Smooth muscle cell (in vitro differentiated cells): Measurements from ENCODE around the gene CWC25. TPM values are rescaled to one million over a fixed set of nuclear protein-coding genes. Genes with fewer than 3 reads are reported as not detected.

ENCODE experiments used
- DNase-seq: peaks from one replicate; lab custom pipeline; 2025; ENCODE audit not compliant: unreplicated experiment; lab: John Stamatoyannopoulos, UW
- H2AFZ ChIP-seq: fragments of 200-600 bp; sonication (generic); 2 replicates; pipeline ENCODE4 v1.6.0; 2016; ENCODE audit warnings: antibody characterized with exemption, low read depth, mild to moderate bottlenecking
- H3F3A ChIP-seq: fragments of 200-600 bp; sonication (generic); 2 replicates; pipeline ENCODE4 v1.6.0; 2017; ENCODE audit warnings: antibody characterized with exemption, low read depth
- H3K27ac ChIP-seq: fragments of 200-600 bp; sonication (generic); 2 replicates; pipeline ENCODE4 v1.5.1; 2016; ENCODE audit warnings: low read depth, mild to moderate bottlenecking
- H3K27me3 ChIP-seq: fragments of 200-600 bp; sonication (generic); 2 replicates; pipeline ENCODE4 v1.6.1; 2016; ENCODE audit warnings: low read depth, mild to moderate bottlenecking
- H3K36me3 ChIP-seq: fragments of 200-600 bp; sonication (generic); 2 replicates; pipeline ENCODE4 v1.5.1; 2016; ENCODE audit warnings: low read depth
- H3K4me1 ChIP-seq: fragments of 200-600 bp; sonication (generic); 2 replicates; pipeline ENCODE4 v1.5.1; 2016; ENCODE audit warnings: low read depth
- H3K4me2 ChIP-seq: fragments of 200-600 bp; sonication (generic); 2 replicates; pipeline ENCODE4 v1.6.0; 2016; ENCODE audit warnings: mild to moderate bottlenecking
- H3K4me3 ChIP-seq: fragments of 200-600 bp; sonication (generic); 2 replicates; pipeline ENCODE4 v1.5.1; 2016; ENCODE audit warnings: mild to moderate bottlenecking
- H3K79me2 ChIP-seq: fragments of 200-600 bp; sonication (generic); 2 replicates; pipeline ENCODE4 v1.6.0; 2016; ENCODE audit warnings: low read depth, mild to moderate bottlenecking
- H3K9ac ChIP-seq: fragments of 200-600 bp; sonication (generic); 2 replicates; pipeline ENCODE4 v1.6.0; 2016; ENCODE audit warnings: low read depth
- H3K9me3 ChIP-seq: fragments of 200-600 bp; sonication (generic); replicated peaks from 2 replicates; pipeline ENCODE4 v1.5.1; 2016; ENCODE audit warnings: low read depth
- H4K20me1 ChIP-seq: fragments of 200-600 bp; sonication (generic); 2 replicates; pipeline ENCODE4 v1.6.0; 2016; ENCODE audit warnings: low read depth
- CTCF ChIP-seq: fragments of 200-600 bp; sonication (generic); IDR thresholded peaks from 2 replicates; pipeline ENCODE4 v1.5.1; 2017; ENCODE audit warnings: borderline replicate concordance, mild to moderate bottlenecking, antibody characterized with exemption; ENCODE audit not compliant: insufficient read depth, poor library complexity, severe bottlenecking
- WGBS: methylation state at CpG from one replicate; pipeline ENCODE4 v1.1.7; 2016; ENCODE audit warnings: low lambda C conversion rate; 5-methylcytosine and 5-hydroxymethylcytosine counted together
- polyA plus RNA-seq: library from polyadenylated mRNA; unstranded; fragments of >200 nt; fragmentation: Nextera tagmentation; extraction: Ambion mirVana; gene quantifications from 2 replicates; pipeline ENCODE4 v1.2.1, GENCODE V29; 2016
- total RNA-seq: library from RNA; depleted of rRNA; stranded (reverse); fragments of >200 nt; gene quantifications from 2 replicates; pipeline ENCODE4 v1.2.3, GENCODE V29; 2014

CWC25 gene
- total and polyA plus RNA-seq, 2 experiments from 2014 or later, result 9.2 to 11.0 TPM

- Histone ChIP-seq H3K4me1 (no peaks in the 10 kb centered on the region), H3K27ac (no peak overlapping the region), H2AFZ (no peak overlapping the region), H3K9me3 (no peaks in the 10 kb centered on the region), H3F3A (no peaks in the 10 kb centered on the region), H3K36me3 (peaks cover 28% of the 10 kb centered on the region), H4K20me1 (peaks cover 10% of the 10 kb centered on the region), H3K9ac (no peak overlapping the region), H3K79me2 (no peaks in the 10 kb centered on the region), H3K27me3 (no peaks in the 10 kb centered on the region), H3K4me2 (no peak overlapping the region), H3K4me3 (no peak overlapping the region)
- TF ChIP-seq CTCF, result no peak
- WGBS, result 85% methylated on average over 7 of the region's 7 CpGs
- no peak for DNase-seq
Observed at GRCh38 chr17:38777641-38778250, 47.4 kb downstream of the CWC25 start.

DNA sequence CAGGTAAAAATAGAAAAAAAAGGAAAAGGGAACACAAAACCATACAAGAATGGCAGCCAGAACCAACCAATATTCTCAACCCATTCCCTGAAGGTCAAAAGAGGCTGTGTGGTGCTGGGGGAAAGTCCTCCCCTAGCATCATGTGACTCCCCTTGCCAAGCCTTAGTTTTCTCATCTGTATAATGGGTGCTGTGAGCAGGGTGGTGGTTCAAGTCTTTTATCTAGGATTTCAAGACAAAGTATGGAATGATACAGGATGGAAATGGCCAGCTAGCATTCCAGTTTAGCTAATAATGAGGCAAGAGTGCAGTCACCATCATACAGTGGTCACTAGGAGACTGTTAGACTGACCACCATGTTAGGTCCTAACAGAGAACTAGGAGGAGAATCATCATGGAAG, 51.9 kb downstream of the CWC25 start:
- no peak overlapping the region for H3K4me2 ChIP-seq
- H3K27me3 ChIP-seq, result no peaks in the 10 kb centered on the region
- peaks cover 36% of the 10 kb centered on the region for H3K36me3 ChIP-seq
- no peak overlapping the region for H2AFZ ChIP-seq
- DNase-seq, result no peak
- H3K79me2 ChIP-seq, result no peaks in the 10 kb centered on the region
- H3K4me3 ChIP-seq, result no peak overlapping the region
- peaks cover 10% of the 10 kb centered on the region for H4K20me1 ChIP-seq
- no peak overlapping the region for H3K9ac ChIP-seq
- H3K9me3 ChIP-seq, result no peaks in the 10 kb centered on the region
- H3F3A ChIP-seq, result no peaks in the 10 kb centered on the region
- no peak overlapping the region for H3K27ac ChIP-seq
- TF ChIP-seq CTCF, result no peak
- no peaks in the 10 kb centered on the region for H3K4me1 ChIP-seq

DNA sequence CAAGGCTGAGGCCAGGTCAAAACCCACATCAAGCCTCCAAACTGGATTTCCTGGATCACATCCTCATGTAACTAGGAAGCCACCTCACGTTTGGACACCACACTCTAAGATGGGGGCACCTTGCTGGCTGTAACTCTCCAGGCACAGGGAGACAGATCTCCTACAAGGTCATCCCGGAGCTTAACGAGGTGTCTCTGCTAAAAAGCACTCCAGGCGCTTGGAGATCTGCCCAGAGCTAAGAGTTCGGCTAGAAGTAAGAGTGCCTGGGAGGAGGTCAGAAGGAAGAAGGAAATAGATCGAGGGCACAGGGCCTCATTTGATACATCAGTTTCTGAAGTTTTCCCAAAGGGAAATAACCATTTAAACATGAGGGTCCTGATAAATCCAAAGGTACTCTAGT, 56.7 kb downstream of the CWC25 start:
- no peaks in the 10 kb centered on the region for H3K79me2 ChIP-seq
- H3K4me2 ChIP-seq, result no peak overlapping the region
- H3K27me3 ChIP-seq, result no peaks in the 10 kb centered on the region
- H2AFZ ChIP-seq, result no peak overlapping the region
- H3F3A ChIP-seq, result peaks cover 12% of the 10 kb centered on the region
- no peak for DNase-seq
- H3K9me3 ChIP-seq, result no peaks in the 10 kb centered on the region
- H3K4me1 ChIP-seq, result no peaks in the 10 kb centered on the region
- H3K27ac ChIP-seq, result no peak overlapping the region
- peaks cover 2% of the 10 kb centered on the region for H4K20me1 ChIP-seq
- 90% methylated on average over 6 of the region's 6 CpGs for WGBS
- TF ChIP-seq CTCF, result no peak
- peaks cover 14% of the 10 kb centered on the region for H3K36me3 ChIP-seq
- no peak overlapping the region for H3K4me3 ChIP-seq
- H3K9ac ChIP-seq, result no peak overlapping the region

DNA sequence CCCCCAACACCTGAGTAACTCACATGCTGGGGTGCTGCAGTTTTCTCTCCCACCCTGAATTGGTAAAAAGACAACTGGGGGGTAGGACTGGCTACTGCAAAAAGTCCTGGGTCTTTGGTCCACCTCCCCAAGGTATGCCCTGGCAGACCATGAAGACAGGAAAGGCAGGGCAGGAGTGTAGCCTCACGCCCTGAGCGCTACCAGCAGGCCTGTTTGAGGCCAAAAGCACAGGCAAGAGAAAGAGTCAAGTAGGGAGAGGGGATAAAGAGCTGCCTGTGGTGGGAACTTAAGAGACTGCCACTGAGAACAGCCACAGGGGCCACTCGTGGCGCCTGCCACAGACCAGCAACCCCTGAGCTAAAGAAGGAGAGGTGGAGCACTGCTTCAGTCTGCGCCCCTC, 58.8 kb downstream of the CWC25 start:
- no peaks in the 10 kb centered on the region for H4K20me1 ChIP-seq
- no peak for DNase-seq
- H3K4me1 ChIP-seq, result no peaks in the 10 kb centered on the region
- H3K79me2 ChIP-seq, result no peaks in the 10 kb centered on the region
- no peak for TF ChIP-seq CTCF
- no peaks in the 10 kb centered on the region for H3K27me3 ChIP-seq
- H3F3A ChIP-seq, result peaks cover 12% of the 10 kb centered on the region
- 97% methylated on average over 5 of the region's 5 CpGs for WGBS
- no peak overlapping the region for H3K4me2 ChIP-seq
- H3K36me3 ChIP-seq, result no peaks in the 10 kb centered on the region
- no peak overlapping the region for H3K27ac ChIP-seq
- no peak overlapping the region for H2AFZ ChIP-seq
- no peak overlapping the region for H3K9ac ChIP-seq
- no peak overlapping the region for H3K4me3 ChIP-seq
- no peaks in the 10 kb centered on the region for H3K9me3 ChIP-seq
